SHP77 (cell line): ENCODE data around the gene SHC1.

Experiments used
- DNase-seq, 2 experiments: peaks; one replicate each; lab custom pipeline; 2025; lab: John Stamatoyannopoulos, UW

Gene SHC1

DNA sequence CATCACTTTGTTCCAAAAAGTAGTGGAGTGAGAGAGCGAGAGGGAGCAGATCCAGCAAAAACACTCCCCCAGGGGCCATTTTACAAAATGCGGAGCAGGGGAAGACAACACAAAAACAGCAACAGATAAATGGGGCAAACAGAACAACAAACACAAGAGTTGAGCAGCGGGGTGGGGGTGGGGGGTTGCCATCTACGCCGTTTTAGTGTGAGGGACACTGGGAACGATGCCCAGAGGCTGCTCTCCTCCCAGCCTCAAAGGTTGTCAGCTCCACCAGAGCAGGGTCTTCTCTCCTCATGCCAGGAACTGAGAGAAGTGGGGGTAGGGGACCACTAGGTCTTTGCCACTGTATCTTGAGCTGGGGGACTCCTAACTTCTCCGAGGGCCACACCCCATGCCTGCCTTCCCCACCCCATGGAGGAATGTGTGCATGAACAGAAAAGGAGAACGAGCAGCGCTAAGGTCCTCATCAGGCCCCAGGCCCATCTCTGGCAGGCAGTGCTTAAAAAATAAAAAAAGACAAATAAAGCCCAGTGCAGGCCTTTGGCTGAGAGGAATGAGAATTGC lies 13.4 kb downstream of the SHC1 start:
- no peak for DNase-seq

DNA sequence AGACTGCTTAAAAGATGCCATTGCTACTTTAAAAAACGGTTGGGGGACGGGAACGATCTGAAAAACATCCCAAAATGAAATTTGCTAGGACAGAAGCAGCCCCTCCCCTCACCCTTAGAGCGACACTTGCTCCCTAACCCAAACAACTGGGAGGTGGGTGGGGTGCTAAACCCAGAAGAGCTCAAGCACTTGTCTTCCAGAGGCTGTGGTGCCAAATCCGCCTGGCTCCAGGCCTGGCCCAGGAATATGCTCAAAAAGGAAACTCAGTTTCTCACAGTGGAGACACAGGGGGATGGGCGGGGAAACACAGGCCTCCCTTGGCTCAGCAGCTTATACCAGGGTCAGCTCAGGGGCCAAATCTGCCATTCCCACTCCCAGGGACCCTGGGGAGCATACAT lies 14.0 kb downstream of the SHC1 start:
- peak in 1 of 2 experiments; percentile 14 for DNase-seq

DNA sequence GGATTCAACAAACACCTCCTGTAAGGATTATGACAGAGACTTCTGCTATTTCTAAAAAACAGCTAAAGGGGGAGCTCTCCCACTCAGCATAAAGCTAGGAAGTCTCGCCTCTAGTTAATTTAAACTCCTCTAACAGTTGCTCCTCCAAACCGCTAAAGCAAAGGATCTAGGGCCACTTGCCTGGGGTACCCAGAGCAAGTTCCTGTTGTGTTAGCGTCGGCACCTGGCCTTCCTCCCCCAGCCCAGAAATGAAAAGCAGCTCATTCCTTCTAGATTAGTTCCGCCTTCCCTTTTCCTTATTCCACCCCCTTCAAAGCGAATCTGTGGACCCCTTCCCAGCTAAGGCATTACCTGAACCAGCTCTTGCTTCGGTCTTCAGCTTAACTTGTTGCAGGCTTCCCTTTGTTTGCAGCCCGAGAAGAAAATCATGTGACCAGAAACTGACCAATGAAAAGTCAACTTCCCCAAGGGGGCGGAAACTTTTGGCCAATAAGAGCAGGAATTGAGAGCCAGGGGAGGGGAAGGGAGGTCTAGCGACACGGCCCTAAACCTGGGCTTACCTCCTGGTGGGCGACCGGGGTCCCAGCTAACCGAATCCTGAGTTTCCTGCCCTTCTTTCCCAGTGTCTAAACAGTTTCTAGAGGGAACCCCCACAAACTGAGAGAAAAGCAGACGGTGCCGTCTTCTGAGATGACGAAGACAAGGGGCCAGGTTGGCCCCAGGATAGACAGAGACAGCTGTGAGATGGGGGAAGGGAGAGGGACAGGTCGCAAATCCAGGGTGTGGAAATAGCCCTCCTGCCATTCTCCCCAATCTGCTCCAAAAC lies 14.6 kb downstream of the SHC1 start, which contains the start of gene PBXIP1:
PBXIP1 (minus strand) TSS at position 382 of the 826 bp plus-strand sequence. CDS start 2,378 bp downstream, outside the sequence.
- peak; percentile 96 to 98 for DNase-seq

DNA sequence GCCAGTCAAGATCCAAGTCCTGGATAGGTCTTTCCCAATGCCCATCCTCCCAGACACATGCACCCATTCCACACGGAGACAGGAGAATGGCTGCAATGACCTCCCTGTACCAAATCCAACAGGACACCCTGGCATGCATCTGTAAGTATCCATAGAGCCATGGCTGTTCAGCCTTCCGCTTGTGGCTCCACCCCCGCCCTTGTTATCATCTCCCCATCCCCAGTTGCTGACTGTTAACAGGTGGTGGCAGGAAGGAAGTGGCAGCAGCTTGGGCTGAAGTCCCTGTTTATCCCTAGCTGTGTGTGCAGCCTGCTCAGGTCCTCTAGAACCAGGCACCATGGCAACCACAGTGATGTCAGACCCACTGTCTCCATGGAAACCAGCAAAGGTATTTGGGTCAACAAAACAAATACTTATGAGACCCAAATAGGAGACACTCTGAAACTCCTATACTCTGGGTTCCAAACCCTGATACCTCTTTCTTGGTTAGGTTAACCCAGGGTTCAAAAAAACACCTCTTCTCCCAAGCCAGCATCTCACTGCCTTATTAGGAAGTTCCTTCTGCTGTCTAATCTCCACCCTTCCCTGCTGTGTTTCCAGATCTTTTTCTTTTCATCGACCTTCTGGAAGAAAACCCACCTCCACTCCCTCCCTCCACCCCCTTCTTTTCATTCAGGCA lies 15.4 kb downstream of the SHC1 start:
- DNase-seq = peak; percentile 92

DNA sequence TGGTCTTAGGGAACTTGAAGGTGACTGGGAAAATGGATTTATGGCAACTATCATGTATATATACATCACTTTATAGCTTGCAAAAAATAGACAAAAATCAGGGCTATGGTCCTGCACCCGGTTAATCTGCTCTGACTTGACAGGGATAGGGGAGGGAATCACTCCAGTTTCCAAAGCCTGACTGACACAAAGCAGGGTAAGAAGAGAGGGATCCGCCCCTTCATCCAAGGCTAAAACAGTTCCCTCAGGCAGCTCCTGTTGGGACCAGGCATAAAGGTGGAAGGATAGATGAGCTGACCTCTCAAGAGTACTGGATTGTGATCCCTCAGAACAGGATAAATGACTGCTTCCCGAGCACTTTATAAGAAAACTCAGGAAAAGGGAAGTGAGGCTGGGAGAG lies 16.0 kb downstream of the SHC1 start:
- no peak for DNase-seq

DNA sequence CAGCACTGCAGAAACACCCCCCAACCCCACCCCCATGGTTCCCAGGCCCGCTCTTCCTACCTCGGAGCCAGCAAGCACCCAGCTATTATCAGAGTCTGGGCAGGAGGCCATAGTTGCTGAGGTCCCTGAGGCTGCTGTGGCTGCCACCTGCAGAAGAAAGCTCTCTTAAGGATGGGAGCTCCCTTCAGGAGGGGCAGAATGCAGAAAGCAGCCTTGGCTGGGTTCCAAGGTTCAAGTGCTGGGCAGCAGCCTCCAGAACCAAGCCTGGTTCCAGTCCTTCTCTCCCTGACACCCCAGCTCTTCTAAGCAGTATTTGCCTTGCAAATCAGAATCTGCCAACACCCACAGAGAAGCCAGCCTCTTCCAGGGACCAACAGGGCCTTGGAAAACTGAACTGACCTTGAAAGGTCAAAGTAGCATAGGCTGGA lies 16.9 kb downstream of the SHC1 start:
- DNase-seq = no peak

DNA sequence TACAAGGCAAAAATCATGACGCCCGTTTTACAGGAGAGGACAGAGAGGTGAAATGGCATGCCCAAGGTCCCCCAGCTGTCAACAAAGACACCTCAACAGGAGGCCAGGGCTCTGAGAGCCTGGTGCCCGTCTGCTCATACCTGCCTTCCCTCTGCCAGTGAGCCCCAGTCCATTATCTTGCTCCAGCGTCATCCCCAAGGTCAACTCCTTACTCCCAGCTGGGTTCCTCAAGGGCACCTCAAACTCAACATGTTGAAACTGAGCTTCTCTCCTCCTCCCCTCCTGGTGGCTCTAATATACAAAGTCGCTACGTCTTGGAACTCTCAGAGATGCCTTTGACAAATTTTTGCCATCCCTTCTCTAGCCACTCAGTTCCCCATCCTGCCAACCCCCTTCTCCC lies 17.9 kb downstream of the SHC1 start:
- no peak for DNase-seq

DNA sequence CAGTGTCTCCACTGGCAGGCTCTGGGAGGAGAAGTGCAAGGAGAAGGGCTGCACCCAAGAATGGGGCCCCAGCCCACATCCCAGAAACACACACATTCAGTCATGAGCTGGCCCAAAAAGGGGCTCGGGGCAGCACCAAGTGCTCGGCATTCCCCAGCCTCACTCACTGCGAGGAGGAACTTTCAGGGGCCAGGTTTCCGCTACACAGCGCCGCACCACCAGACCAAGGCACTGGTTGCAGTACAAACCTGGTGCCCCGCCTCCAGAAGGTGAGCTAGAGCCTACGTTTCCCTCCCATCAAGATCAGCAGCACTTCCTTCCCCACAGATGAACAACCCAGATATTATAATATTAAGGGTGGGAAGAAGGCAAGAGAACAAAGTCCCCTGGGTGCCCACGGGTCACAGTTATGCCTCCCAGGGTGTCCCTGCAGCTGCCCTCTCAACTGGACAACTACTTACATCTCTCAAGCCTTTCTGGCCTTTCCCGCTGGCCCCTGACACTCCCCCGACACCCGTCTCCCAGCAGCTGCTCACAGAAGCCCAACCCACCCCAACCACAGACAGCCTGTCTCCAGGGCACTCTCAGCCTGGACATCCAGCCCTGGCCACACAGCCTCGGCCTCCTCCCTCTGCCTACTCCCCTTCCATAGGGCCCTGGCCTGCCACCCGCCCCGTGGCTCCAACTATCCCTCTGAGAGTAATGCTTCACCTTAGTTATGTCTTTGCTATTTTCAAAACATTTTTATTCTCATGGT lies 18.5 kb downstream of the SHC1 start:
- no peak for DNase-seq

DNA sequence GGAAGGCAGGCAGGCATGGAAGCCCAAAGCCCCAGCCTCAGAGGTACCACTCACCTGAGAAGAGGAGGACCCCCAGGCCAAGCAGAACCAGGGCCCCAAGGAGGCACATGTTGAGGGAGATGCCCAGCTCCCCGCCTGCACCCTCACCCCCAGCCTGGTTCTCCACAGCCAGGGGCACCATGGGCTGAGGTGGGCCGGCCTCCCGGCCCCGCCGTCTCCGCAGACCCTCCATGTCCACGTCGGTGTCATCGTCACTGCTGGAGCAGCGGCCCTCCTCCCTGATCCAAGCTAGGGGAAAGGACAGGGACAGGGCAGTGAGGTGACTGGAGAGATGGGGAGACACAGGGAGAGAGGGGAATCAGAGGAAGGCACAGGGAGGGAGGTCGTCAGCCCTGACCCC lies 22.5 kb downstream of the SHC1 start:
- no peak for DNase-seq

DNA sequence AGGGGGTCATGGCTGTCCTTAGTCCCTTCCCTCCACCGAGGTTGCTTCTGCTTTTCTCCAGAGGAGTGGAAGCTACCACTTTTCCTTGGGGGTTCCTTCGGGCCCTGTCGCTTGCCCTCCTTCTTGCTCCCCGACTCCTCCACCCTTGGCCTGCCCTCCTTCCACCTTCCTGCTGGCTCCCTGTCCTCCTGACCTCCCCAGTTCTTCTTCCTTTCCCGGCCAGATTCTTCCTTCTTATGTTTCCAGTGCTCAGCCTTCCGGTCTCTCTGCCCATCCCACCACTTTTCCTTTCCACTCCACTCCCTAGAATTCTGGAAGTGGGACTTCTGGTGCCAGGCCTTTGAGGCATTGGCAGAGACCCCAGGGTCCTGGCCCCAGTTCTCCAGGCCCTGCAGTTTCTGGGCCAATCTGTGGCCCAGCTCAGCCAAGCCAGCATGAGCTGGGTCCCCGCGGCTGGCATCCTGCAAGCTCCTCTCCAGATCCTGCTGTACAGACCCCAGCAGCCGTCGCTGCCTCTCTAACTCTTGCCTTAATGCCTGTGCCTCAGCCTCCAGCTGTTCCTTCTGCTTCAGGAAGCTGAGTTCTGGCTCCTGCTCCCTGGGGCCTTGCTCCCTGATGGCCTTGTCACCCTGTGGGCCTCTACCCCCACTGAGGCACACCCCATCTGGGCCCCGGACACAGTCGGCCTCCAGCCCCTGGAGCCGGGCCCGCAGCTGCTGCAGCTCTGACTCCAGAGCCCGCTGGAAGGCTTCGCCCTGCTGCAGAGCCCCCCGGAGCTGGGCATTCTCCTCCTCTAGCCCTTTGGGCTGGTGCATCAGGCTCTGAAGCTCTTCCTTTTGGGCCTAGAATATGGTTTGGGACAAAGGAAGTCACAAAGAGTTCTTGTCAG lies 24.3 kb downstream of the SHC1 start:
- no peak for DNase-seq

DNA sequence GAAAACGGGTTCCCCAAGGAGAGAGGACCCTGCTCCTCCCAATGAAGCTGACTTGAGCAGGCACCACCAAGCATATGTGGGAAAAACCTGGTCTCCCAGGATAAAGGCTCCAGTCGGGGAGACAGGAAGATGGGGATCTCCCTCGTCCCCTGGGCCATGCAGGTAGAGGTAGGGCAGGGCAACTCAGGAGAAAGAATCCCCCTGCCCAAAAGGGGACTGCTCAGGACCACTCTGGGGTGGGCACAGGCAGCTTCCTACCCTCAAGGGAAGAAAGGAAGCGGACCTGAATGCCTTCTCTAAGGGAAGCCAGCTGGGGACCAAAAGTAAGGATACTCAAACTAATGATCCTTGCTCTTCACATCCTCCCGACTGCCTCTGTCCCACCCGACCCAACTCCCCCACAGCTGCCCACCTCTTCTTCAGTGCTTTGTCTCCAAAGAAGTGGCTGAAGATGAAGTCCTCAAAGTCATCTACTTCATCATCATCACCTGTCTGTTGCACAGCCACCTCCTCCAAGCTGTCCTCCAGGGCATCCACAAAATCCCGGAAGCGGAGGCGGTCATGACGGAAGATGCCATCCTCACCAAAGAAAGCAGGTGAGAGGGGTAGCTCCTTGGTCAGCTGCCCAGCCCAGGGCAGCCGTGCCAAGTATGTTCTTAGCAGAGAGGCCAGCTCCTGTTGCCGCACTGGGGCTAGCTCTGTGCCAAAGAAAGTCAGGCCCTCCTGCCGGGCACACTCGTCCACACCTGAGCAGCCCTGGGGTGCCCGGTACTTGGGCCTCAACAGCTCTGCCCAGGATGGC lies 25.2 kb downstream of the SHC1 start:
- DNase-seq = no peak

DNA sequence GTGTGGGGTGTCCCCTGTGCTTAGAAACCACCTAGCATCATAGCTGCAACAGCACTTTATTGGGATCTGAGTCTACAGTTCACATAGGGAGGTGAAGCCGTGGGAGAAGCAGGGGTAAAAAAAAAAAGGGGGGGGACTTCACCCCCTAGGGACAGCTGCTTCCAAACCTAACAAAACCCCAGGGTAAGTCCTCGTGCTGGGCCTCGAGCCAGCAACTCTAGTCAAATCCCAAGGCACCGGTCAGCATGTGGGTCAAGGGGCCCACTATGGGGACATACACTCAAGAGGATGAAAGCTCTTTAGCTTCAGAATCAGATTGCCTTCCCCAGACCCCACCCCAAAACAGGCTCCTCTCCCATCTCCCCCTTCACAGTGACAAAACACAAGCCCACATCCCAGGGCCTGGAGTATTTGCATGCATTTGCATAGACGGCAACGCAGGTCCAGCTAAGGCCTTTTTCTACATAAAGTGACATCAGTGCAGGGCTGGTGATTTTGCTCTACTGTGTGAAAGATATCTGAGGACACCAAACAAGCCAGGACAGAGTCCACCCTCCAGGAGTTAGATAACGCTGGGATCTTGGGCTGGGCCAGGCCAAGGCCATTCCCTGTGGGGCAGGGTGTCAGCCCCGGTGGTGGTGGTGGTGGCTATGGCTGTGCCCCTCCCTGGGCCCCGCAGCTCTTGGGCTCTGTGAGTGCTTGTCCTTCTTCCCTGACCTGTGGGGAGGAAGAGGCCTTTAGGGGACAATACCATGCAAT lies 26.0 kb downstream of the SHC1 start:
- DNase-seq = no peak

DNA sequence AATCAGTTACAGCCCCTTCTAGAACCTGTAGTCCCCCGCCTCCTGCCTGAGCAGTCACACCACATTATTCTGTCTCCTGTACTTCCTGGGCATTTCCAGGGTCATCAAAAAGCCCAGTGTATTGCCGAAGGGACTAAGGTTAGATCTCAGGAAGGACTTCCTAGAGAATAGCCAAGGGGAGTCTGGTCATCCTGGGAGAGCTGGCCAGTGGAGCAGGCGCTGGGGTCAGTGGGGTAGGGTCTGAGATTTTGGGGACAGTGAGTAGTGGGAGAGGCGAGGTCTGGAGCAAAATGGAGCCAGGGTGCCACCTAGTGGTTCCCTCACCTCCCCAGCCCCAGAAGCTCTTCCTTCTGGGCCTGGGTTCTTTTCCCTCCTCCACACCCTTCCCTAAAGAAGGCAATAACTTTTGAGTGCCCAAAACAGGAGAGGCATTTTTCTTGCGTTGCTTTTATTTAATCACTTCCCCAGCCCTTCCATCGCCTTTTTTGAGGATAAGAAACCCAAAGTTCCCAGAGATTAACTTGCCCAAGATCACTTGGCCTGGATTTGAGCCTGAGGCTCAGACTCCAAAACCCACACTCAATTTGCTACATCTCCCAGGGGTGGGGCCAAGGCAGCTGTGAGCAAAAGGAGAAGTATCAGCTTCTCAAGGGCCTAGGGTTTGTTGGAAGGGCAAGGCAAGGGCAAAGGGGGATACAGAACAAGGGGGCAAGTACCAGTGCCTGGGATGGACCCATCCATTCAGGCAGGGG lies 26.7 kb downstream of the SHC1 start:
- DNase-seq = peak; percentile 51 to 56

DNA sequence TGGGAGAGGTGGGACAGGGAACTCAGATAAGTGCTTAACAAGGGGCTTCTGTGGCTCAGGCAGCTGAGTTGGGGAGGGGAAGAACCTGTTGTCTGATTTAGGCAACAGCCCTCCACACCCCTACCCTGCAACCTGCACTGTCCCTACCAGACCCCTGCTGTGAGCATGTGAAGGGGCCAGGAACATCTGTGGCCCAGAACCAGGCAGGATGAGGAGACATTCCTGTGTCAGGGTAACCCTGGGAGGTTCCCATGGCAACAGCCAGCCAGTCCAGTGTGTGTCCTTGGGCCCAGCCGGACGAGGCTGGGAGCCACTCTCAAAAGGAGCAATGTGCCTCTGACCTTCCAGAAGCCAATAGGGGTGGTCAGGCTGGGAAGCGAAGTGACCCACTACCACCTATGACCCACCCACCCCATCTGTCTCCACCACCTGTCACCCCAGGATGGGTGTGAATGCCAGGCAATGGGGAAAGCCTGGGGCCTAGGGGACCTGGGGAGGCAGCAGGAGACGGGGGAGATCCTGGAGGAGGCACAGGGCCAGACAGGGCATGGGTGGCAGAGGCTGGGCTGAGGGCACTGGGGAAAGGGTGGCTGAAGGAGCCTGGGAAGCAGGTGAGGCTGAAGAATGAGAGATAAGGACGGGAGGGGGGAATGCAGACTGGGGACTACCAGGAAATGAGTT lies 29.1 kb downstream of the SHC1 start:
- no peak for DNase-seq

DNA sequence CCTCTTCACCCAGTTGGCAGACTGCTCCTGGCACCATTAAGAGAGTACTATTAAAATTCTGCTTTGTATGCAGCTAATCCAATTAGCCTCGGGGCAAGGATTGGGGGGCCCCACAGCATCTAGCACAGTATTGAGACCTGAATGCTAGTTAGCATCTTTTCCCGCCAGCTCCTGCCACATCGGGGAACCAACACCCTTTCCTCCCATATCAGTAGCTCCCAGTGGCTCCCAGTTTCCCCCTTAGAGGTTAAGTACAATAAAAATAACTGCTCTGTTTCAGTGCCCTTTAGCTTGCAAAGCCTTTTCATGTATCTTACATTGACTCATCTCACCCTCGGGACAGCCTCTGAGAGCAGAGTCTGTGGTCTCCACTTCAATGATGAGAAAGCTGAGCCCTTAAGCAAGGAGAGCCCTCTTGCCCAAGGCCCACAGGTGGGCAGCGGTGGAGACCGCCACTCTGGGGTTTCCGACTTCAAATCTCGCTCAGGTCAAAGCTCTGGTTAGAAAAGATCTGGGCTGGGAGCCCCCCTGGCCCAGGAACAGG lies 29.8 kb downstream of the SHC1 start:
- DNase-seq = no peak

DNA sequence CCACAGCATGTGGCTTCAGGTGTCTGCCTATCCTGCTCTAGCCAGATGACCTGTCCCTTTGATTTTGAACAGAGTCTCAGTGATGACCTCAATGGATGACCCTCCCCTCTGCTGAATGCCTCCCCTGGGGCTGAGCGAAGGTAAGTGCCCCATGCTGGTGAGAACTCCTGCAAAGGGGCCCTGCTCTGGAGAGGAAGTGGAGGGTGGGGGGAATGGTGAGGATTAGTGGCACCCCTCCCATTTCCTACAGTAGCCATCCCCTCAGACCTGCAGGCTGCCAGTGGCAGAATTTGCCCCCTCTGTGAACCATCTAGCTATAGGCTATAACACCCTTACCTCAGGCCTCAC lies 30.4 kb downstream of the SHC1 start:
- DNase-seq = no peak

DNA sequence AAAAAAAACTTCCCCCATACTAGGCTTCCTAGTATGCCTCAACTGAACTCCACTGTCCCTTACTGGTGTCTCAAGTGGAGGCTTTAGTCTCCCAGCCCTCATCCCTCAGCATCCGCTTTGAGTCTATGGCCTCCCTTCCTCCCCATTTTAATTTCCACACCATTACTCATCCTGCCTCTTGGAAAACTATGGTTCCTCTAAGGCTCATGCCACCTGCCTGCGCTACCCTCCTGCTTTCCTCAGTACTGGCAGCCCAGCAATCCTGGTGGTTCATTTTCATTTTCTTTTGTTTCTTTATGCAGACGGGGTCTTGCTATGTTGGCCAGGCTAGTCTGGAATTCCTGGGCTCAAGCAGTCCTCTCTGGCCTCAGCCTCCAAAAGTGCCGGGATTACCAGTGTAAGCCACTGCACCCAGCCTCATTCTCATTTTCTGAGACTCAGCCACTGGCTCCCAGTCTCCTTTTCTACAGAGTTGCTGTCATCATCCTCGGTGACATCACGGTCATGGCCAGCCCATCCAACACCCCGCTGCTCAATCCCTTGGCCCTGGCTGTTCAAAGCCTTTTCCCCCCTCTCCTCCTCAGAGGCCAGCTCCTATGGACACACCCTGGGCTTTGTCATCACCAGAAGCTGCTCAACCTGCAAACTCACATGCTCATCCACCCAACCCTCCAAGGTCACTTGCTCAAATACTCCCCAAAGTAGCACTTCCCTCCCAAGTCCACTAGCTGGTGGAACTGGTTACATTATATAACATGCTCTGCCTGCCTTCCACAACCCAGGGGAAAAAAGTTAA lies 31.7 kb downstream of the SHC1 start:
- DNase-seq = no peak
